Glomerular visceral epithelial cell (primary cell): ENCODE results near the gene SLC38A10.
A peak's percentile ranks its signal among the peaks of the same experiment; 100 is the strongest.

Experiments used
- DNase-seq: peaks from one replicate; pipeline ENCODE4 v3.0.0-alpha.2; 2016; ENCODE audit errors: extremely low spot score

SLC38A10 gene

DNA sequence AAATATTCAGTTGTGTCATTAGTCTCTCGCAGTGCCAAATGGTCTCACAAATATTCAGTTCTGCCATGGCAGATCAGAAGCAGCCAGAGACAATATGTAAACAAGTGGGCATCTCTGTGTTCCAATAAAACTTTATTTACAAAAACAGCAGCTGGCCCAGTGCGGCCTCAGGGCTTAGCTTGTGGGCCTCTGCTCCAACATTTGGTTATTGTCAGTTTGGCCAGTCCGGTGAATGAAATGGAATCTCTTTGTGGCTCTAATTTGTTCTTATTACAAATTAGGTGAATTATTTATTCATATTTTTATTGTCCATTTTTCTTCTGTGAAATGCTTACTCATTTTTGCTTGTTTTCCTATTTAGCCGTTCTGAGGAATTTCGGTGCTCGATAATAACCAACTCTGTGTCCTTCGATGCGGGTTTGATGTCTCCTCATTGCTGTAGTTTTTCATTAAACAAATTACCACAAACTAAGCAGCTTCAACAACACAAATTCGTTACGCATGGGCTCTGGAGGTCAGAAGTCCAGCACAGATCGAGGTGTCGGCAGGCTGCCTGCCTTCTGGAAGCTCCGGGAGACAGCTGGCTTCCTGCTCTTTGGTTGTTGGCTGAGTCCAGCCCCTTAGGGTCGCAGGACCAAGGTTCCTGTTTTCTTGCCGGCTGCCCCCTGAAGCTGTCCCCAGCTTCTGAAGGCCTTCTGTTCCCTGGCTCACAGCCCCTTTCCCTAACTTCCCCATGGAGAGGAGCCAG, 4.1 kb upstream of the SLC38A10 start:
- no peak for DNase-seq

DNA sequence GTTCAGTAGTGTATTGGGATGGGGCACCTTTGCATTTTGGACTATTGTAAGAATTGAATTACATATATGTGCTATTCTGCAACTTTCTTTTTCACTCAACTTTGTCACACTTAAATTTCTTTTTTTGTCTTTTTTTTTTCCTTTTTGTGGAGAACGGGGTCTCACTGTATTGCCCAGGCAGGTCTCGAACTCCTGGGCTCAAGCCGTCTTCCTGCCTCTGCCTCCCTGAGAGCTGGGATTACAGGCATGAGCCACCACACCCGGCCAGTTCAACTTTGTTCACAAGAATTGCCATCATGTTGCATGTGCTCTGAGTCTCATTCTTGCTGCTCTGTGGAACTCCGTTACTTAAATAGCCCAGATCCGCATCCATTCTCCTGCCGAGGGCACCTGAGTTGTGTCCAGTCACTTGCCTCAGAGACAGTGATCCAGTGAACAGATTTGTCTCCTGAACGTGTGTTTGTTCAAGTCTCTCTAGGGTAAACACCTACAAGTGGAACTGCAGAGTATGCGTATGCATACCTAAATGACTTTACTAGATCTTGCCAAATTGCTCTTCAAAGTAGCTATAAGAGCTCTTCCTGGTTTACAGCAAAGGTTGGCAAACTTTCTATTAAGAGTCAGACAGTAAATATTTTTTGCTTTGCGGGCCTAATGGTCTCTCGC, 3.4 kb upstream of the SLC38A10 start:
- no peak for DNase-seq

DNA sequence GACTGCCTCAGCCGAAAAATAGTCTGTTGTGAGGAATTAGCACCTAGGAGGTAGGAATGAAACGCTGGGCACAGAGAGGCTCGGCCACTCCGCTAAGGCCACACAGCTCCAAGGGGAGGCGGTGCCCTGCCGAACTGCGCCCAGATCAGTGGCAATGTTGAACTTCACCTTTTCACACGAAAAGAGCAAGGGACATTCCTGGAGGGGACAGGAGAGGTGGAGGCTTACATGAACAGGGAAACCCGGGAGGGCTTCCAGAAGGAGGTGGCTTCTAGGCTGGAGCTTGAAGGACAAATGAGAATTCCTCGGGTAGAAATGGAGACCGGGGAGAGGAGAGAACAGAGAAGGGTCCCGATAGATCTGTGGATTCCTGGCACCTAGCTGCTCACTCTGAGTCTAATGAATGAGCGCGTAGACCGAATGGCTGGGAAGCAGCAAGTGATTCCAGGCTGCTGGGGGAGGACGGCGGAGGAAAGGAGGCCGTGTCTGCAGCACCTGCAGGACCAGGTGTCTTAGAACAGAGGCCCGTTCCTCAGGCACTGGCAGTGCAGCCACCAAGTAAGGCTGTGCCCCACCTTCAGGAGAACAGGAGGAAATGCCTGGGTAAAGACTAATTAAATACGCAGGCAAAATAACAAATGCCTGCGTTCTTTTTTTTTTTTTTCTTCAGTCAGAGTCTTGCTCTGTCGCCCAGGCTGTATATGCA, 722 bp upstream of the SLC38A10 start:
- peak; percentile 54 for DNase-seq

DNA sequence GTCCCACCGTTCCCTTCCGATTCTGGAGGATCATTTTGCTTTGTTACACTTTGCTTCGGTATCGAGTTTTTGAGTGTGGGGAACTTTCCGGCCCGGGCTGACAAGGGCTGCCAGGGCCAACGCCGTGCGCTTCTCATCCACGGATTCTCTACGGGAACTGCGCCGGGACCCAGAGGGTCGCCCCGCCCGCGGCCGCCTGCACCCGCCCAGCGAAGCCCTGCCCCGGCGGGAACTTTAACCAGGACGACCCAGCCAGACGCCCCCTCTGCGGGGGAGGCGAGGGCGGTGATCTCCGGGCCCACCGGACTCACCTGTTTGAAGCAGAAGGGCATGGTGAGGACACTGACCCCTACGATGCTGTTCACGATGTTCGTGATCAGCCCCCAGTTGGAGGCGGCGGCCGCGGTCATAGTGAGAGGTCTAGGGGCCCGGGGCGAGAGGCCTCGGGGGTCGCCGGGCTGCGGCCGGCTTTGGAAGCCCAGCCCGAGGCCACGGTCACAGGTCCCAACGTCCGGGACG, 536 bp downstream of the SLC38A10 start:
- DNase-seq = peak; percentile 24

DNA sequence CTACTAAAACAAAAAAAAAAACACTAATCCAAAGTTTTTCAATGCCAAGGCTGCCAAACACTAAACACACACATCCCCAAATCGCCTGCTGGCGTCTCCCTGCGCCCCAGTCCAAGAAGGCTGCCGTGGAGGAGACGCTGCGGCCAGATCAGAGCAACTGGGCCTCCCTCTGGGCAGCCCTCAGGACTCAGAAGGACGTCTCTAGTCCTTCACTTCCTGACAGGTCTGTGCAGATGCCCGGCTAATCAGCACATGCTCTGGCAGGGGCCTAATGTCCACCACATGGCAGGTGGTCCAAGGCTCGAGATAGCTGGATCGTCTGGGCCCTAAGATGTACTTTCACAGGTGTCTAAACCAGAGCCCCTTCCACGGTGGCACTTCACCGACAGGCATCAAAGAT, 2.7 kb downstream of the SLC38A10 start:
- no peak for DNase-seq

DNA sequence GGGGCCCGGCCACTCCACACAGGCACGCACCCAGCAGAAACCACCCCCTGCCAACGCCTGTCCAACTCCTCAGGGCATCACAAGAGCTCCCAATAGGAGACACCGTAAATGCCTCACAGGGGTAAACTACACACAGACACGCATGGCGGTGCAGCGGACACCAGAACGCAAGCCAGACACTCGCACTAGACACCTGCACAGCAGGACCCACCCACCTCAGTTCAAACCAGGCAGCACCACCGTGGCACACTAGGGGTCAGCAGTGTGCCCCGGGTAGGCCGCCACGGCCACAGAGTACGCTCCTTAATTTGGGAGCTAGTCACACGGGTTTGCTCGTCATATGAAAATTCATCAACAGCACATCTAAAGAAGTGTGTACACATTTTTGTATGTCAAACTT, 3.4 kb downstream of the SLC38A10 start:
- DNase-seq = peak; percentile 52

DNA sequence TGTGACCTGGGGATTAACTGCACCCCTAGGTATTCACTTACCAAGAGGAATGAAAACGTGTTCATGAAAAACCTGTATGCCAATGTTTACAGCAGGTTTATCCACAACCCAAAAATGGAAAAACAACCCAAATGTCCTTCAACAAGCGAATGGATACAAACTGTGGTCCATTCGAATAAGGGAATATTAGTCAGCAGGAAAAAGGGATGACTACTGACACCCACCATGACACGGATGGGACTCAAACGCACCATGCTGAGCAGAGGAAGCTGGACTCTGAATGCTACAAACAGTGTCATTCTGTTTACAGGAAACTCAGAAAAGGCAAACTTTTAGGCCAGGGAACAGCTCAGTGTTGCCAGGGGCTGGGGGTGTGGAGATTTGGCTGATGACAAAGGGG, 4.9 kb downstream of the SLC38A10 start:
- DNase-seq = no peak

DNA sequence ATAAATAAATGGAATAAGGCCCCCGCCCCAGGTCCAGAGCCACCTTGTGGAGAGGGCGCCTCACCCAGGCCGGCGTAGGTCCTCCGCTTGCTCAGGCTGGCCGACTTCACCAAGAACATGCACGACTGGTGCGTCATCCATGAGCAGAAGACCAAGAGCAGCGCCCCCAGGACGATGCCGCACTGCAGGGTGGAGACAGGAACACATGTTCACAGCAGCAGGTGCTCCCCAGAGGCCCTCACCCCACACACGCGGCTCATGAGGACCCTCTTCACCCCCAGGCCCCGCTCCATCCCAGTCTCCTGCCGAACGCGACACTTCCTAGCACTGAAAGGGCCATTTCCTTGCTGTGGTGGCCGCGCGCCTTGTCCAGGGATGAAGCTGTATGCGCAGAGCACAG, 5.5 kb downstream of the SLC38A10 start:
- DNase-seq = no peak

DNA sequence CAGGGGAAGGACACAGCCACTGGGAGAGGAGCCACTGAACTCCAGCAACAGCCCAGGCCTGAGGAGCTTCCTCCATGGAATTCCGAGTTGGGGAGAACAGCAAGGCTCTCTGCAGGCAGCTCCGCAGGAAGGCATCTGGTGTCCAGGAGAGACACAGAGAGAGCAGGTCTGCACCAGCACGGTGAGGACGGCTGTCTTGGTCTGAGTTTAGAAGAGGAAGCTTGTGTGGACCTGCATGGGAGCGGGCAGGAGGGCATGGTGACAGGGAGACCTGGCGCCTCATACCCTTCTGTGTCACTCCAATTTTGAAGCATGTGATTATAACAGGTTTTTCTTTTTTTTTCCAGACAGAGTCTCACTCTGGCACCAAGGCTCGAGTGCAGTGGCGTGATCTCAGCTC, 6.4 kb downstream of the SLC38A10 start:
- no peak for DNase-seq

DNA sequence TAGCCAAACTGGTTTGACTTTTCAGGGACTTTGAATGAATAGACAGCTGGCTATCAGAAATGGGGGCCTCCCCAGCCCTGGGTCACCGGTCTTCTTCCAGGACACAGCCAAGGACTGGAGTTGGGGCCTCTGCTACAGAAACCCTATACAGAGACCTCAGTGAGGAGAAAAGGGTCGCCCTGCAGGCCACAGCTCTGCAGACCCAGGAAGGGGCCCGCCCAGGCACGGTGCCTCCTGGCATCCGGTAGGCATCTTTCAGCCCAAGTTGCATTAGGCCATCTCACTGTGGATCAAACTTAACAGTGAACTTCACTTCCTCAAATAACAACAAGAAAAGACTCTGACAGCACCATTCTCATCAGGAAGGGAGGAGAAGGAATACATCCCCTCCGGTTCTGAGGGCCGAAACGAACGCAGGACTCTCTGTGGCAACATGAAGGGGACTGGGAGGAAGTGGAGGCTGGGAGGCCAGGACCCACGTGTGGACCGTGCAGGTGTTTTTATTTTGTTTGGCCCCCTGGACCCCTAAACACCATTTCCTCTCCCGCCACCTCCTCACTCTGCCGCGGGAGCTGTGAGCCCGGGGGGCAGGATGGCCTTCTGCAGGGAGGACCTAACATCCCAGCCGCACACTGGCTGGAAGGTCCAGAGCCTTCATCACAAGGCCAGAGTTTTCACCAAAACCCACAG, 7.2 kb downstream of the SLC38A10 start:
- no peak for DNase-seq

DNA sequence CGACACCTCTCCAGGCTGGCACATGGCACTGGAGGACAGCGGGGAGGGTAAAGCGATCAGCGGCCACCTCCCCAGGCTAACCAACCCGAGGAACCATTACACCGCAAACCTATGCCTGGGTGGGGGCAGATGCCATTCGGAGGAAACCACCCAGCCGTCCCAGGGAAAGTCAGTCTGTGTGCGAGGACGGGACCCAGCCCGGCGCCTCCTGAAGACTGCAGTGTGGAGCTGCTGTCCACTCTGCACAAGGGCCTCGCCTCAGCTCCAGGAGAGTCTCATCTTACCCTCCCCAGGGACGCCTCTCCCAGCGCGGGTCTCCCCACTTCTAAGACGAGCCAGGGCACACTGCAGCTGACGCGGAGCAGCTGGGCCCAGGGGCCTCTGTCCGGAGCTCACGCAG, 8.0 kb downstream of the SLC38A10 start:
- DNase-seq = no peak

DNA sequence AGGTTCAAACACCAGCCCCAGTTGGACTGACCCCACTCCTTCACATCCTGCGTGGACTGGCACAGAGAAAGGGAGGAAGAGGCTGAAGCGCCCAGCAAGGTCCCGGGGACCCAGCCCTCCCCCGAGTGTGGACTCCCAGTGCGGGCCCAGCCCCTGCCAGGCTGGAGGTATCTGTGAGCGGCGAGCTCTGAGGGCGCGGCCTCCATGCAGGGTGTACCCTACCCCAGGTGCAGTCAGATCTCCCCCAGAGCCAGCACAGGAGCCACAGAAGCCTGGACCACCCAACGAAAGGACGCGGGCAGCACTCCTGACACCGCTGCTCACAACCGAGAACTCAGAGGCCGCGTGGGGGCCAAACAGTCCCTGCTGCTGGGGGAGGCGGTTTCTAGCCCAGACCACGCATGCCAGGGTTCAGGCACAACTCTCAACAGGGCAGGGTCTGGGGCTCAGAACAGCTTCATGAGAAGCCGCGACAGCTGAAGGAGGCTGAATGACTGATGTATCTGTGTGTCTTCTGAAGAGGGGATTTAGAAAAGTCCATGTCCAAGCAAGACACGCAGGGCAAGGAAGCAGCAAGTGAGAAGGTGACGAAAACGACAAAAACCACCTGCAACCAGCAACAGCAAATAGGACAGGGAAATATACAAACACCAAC, 8.5 kb downstream of the SLC38A10 start:
- DNase-seq = no peak

DNA sequence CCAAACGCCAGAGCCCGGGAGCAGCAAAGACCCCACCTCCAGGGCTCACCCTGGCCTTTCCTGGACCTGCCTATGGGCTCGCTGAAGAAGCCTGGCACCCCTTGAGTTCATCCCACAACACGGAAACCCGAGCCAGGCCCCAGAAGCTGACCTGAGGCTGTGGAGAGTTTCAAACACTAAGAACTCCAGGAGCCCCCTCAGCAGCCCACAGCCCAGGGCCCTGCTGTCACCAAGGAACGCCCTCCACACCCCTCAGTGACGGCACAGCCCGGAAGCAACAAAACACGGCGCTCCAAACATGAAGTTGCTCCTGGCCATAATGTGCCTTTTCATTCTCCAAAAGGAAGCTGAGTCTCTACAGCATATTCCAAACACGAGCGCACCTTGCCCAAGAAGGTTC, 9.2 kb downstream of the SLC38A10 start:
- no peak for DNase-seq

DNA sequence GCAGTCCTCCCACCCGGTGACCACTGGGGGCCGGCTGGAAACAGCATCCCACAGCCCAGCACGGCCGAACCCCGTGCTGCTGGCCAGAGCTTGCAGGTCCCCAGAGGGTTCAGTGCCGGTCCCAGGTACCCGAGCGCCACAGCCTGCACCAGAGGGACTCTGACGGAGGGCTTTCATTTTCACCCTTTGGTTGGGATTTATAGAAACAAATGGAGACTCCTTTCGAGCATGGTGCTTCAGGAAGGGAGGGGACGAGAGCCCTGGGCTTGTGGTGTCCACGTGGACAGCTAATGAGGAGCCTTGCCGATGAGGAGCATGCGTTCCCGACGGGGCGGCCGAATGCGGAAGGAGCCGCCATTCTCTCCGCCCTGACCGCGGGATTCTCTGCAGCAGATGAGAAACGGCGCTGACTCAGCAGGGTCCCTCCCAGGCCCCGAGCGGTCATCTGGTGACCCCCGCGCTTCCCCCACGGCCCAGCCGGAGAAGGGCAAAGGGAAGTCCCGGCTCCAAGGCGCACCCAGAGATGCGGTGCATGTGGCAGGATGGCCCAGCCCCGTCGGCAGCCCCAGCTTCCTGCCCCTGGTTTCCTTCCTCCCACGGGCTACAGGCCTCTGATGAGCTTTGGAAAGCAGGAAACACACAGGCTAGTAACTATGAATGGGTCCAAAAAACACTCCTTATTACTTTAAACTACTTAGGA, 9.8 kb downstream of the SLC38A10 start:
- no peak for DNase-seq

DNA sequence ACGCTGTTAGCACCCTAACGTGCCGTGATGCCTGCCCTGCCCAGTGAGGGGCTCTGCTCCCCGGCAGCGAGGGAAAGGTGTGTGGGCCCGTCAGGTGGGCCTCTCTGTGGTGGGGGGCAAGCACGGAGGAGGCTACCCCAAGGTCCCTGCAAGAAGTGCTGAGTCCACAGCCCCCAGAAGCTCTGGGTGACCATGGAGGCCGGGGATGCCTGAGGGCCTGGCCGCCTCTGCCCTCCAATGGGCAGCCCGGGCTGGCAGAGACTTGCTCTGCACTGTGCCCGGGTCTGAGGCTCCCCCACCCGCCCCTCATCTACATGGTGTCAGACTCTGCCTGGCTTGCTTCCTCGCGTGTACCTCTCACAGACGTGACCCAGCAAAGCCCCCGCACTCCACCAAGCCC, 12.2 kb downstream of the SLC38A10 start:
- no peak for DNase-seq

DNA sequence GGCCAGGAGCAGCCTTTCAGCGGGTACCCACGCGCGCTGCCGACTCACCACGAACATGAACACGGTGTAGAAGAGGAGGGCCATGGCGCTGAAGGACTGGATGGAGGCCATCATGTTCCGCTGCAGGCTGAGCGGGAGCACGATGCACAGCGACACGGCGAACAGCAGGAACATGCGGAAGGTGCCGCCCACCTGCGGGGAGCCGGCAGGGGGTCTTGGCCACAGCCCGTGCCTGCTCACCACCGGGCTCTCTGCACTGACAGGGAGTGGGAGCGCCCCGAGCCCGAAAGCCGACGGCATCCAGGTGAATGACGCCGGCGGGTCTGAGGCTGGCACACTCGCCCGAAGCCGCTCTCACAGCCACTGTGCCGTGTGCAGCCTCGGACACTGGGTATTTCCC, 13.0 kb downstream of the SLC38A10 start:
- no peak for DNase-seq

DNA sequence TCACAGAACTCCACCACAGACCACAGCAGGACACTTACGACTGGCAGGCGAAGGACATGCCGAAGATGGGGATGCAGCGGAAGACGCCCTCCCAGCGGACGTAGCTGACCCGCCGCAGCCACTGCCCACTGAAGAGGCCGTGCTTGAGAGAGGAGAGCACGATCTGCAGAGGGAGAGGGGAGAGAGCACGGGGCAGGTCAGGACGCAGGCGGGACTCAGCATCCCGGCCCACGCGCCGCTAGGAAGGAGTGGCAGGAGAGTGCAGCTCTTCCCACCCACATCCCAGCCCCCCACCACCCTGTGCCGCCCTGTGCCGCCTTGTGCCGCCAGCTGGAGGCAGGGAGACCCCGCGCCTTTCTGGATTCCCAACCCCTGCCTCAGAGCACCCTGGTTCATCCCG, 14.5 kb downstream of the SLC38A10 start:
- DNase-seq = no peak

DNA sequence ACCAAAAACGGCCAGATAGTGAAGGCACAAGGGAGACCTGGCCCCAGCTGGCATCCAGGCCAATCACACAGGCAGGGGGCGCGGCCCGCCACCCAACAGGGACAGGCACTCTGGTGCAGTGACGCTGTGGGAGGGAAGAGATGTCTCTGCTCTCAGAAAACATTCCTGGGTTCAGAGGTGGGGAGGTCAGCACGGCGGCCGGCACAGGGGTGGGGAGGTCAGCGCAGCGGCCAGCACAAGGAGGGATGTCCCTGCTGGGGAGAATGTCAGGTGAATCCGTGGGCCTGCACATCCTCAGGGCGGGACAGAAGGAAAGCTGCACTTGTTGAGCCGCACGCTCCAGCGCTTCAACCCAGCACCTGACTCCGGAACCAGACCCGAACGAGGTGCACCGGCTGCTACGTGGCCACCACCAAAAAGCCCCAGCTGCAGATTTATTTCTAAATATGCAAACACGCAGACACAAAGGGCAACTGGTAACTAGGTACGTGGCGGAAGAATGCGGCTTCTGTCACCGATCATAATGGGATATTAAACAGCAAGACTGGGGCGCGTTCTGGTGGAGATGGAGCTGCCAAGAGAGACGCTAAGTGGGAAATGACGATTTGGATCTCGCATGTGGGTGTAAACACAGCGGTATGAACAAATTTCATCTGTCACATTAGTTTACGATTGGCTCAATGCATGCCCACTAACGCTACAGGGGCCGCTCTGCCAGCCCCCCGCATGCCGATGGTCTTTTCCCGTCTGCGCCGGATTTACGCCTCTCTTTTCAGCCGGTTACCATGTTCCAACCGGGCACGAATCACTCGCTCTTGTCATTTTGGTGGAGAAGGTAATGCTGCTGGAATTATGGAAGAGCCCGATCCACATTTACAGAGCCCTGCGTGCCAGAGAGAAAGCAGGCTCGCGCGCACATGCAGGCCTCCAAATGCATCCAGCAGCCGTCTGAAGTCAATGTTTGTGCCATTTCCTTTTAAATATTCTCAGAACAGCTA, 15.5 kb downstream of the SLC38A10 start:
- DNase-seq = no peak

DNA sequence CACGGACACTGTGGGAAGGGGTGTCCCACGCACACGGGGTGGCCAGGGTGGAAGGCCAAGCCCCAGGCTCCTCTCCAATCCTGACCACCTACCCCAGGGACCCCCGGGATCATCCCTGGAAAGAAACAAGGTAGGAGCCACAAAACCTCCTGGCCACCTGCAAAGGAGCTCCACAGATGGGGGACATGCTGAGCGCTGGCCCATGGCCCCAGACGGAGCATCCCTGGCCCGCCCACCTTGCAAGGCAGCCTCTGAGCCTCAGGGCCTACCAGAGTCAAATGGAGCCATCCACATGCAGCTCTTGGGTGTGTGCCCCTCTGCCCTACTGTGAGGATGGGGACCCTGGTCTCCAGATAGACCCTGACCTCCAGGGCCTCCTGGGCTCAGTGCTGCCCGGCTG, 16.3 kb downstream of the SLC38A10 start:
- no peak for DNase-seq
